HCT116 (cell line): ENCODE data around the gene CGN.

Experiments
- CEBPB ChIP-seq: IDR thresholded peaks from 2 replicates; pipeline ENCODE4 v1.6.1; 2012; ENCODE audit warnings: low read depth
- EZH2phosphoT487 ChIP-seq: fragments of 200-600 bp; IDR thresholded peaks from 2 replicates; pipeline ENCODE4 v1.6.1; 2018; ENCODE audit warnings: antibody characterized with exemption, borderline replicate concordance
- SP1 ChIP-seq: IDR thresholded peaks from 2 replicates; pipeline ENCODE4 v1.6.1; 2012; ENCODE audit warnings: low read depth
- TF ChIP-seq, protein P1 (sequence below), 3 experiments: fragments of 200-600 bp in 1 of 3; sonication (generic) in 1 of 3; IDR thresholded peaks in 2 of 3; conservative IDR thresholded peaks in 1 of 3; 2 replicates each; pipeline ENCODE4 v1.5.1; 2012 to 2017; ENCODE audit warnings: low read depth in 2 of 3, low read length in 2 of 3, antibody characterized with exemption in 1 of 3, borderline replicate concordance in 1 of 3, control low read depth in 1 of 3, mild to moderate bottlenecking in 1 of 3, mixed read lengths in 1 of 3, mixed run types in 1 of 3, moderate library complexity in 1 of 3; ENCODE audit not compliant: insufficient read depth in 1 of 3

DNA sequence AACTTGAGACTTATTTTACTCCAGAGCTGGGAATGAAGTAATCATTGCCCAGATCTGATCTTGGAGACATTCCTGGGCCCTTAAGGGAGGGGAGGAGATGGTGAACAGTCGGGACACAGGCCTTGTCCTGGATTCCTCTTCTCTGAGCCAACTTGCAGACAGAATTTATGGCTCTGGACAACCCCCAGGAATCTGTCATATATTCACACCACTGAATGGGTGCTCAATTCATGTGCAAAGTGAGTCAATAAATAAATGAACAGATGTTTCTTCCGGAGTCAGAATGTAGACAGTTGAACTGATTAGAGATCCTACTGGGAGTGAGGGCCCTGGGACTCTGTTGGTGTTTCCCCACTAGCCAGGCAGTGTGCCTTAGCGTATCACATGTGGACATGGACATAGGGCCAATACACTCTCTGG, 31.5 kb downstream of the CGN start:
- TF ChIP-seq EZH2phosphoT487 (no peak), SP1 (no peak), CEBPB (no peak)
- TF ChIP-seq, protein P1, sequence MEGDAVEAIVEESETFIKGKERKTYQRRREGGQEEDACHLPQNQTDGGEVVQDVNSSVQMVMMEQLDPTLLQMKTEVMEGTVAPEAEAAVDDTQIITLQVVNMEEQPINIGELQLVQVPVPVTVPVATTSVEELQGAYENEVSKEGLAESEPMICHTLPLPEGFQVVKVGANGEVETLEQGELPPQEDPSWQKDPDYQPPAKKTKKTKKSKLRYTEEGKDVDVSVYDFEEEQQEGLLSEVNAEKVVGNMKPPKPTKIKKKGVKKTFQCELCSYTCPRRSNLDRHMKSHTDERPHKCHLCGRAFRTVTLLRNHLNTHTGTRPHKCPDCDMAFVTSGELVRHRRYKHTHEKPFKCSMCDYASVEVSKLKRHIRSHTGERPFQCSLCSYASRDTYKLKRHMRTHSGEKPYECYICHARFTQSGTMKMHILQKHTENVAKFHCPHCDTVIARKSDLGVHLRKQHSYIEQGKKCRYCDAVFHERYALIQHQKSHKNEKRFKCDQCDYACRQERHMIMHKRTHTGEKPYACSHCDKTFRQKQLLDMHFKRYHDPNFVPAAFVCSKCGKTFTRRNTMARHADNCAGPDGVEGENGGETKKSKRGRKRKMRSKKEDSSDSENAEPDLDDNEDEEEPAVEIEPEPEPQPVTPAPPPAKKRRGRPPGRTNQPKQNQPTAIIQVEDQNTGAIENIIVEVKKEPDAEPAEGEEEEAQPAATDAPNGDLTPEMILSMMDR (IDR thresholded peaks at IDR 0.05 in 2 of 3, conservative IDR thresholded peaks at IDR 0.05 in 1 of 3; ENCODE audit: borderline replicate concordance in 1 of 3, insufficient read depth in 1 of 3, low read depth in 2 of 3, low read length in 2 of 3) = no peak
